ENCODE measurements around the gene CARD6. TPM values are rescaled to one million over a fixed set of nuclear protein-coding genes. Genes with fewer than 3 reads are reported as not detected.
"Not testable (repeated sequence)": the region's sequence is repeated elsewhere in the genome, so short reads cannot be mapped to it uniquely, and the experiment has no call there.

The CARD6 gene
- total RNA-seq (17.9 TPM), polyA plus RNA-seq (ENCODE audit: insufficient read depth, low read depth, low replicate concordance) (3.0 TPM)
- long read RNA-seq, donor 1: 0 reads
- long read RNA-seq, donor 2: 0 reads
- long read RNA-seq, donor 3: 0 reads
- long read RNA-seq, donor 4: 0 reads
- long read RNA-seq, donor 5: 0 reads
- long read RNA-seq, donor 6: 0 reads
- long read RNA-seq, donor 7, full-length matches to known transcripts: 4 of 6 reads
- long read RNA-seq, donor 7, partial matches to known transcripts: 0 of 6 reads
- long read RNA-seq, donor 7, other reads (novel, unspliced or antisense): 2 of 6 reads
- long read RNA-seq, donor 8: 0 reads
- long read RNA-seq, donor 9: 0 reads
- long read RNA-seq, donor 10, full-length matches to known transcripts: 1 of 1 reads
- long read RNA-seq, donor 10, partial matches to known transcripts: 0 of 1 reads
- long read RNA-seq, donor 10, other reads (novel, unspliced or antisense): 0 of 1 reads

DNA sequence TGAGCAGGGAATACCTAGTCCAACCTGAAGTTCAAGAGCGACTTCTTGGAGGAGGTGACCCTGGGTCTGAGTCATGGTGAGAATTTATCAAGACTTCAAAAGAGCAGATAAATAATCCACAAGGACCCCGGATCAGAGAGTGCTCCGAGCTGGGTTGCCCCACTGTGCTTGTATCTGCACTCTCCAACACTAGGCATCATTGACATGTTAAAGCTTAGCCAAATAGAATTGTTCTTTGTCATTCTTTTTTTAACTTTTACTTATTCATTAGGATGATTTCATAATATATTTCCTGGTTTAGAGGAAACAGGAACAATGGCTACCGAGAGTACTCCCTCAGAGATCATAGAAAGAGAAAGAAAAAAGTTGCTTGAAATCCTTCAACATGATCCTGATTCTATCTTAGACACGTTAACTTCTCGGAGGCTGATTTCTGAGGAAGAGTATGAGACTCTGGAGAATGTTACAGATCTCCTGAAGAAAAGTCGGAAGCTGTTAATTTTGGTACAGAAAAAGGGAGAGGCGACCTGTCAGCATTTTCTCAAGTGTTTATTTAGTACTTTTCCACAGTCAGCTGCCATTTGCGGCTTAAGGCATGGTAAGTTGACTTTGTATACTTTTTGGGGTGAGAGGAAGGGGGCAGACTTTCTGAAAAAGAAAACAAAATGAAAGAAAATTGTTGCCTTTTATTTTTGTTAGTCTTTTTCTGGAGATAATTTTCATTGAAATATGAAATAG, at the start of gene CARD6:
Gene CARD6, plus strand, starts transcription at position 300 of the 738 bp plus-strand sequence. Its CDS starts 16 bp downstream, at position 316.
- peak within 1 kb of the TSS; percentile 48 to 69 (median 62) for H3K4me3 ChIP-seq (ENCODE audit: low read length in 3 of 3)
- FAIRE-seq: no peak
- TF ChIP-seq CTCF (IDR thresholded peaks at IDR 0.05; ENCODE audit: borderline replicate concordance, extremely low read depth, insufficient read depth): no peak
- no peaks in the 10 kb centered on the region for H3K27me3 ChIP-seq (ENCODE audit: control insufficient read depth, insufficient read depth, low read length)
- no peaks in the 10 kb centered on the region for H3K36me3 ChIP-seq (ENCODE audit: control insufficient read depth in 2 of 3, insufficient read depth in 3 of 3, low read length in 3 of 3)
- peak in 1 of 5 donors; percentile 30 for DNase-seq
- no peaks in the 10 kb centered on the region for H3K9me3 ChIP-seq (ENCODE audit: control insufficient read depth in 2 of 3, insufficient read depth in 1 of 3, low read length in 3 of 3)
- H3K27ac ChIP-seq (ENCODE audit: low read depth in 2 of 2, low read length in 2 of 2): peak within 1 kb of the TSS; percentile 35 to 77
- H3K4me1 ChIP-seq (ENCODE audit: control insufficient read depth in 2 of 3, insufficient read depth in 2 of 3, low read depth in 1 of 3, low read length in 3 of 3): no peaks in the 10 kb centered on the region
- H3K9ac ChIP-seq (ENCODE audit: low read length in 3 of 3): peak within 1 kb of the TSS; percentile 9 to 25 (median 14)
- intact Hi-C loops (cut with DNase I): no loop called here

DNA sequence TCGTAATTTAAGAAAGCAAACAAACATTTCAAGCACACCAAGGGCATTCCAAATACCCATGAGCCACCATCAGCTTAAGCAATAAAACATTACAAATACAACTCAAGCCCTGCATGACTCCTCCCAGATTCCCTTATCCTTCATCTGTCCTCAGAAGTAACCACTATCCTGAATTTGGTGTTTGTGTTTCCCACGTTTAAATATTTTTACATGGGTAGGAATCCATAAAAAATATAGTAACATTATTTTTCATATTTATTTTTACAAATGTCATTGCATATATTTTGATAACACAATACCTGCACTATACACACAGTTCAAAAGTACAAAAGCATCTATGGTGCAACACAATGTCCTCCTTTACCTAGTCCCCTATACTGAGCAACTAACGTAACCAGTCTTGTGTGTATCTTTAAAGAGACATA, 49.4 kb upstream of the CARD6 start:
- no peak for TF ChIP-seq CTCF (IDR thresholded peaks at IDR 0.05; ENCODE audit: borderline replicate concordance, extremely low read depth, insufficient read depth)
- H3K27ac ChIP-seq (ENCODE audit: low read depth in 2 of 2, low read length in 2 of 2): no peak overlapping the region
- H3K27me3 ChIP-seq (ENCODE audit: control insufficient read depth, insufficient read depth, low read length): no peaks in the 10 kb centered on the region
- intact Hi-C loops (cut with DNase I): no loop called here
- DNase-seq: no peak
- H3K36me3 ChIP-seq (ENCODE audit: control insufficient read depth in 2 of 3, insufficient read depth in 3 of 3, low read length in 3 of 3): peaks cover 0 to 2% (median 0%) of the 10 kb centered on the region in 3 donors
- H3K4me1 ChIP-seq (ENCODE audit: control insufficient read depth in 2 of 3, insufficient read depth in 2 of 3, low read depth in 1 of 3, low read length in 3 of 3): peaks cover 0 to 8% (median 0%) of the 10 kb centered on the region in 3 donors
- FAIRE-seq: no peak
- no peaks in the 10 kb centered on the region for H3K9me3 ChIP-seq (ENCODE audit: control insufficient read depth in 2 of 3, insufficient read depth in 1 of 3, low read length in 3 of 3)
- no peak overlapping the region for H3K4me3 ChIP-seq (ENCODE audit: low read length in 3 of 3)
- H3K9ac ChIP-seq (ENCODE audit: low read length in 3 of 3): no peak overlapping the region

GRCh38 chr5:40792691-40793090, 48.5 kb upstream of the CARD6 start:
- H3K4me1 ChIP-seq (ENCODE audit: control insufficient read depth in 2 of 3, insufficient read depth in 2 of 3, low read depth in 1 of 3, low read length in 3 of 3): peaks cover 0 to 11% (median 0%) of the 10 kb centered on the region in 3 donors
- FAIRE-seq; H3K9ac ChIP-seq (ENCODE audit: low read length in 3 of 3); intact Hi-C loops (cut with DNase I); H3K4me3 ChIP-seq (ENCODE audit: low read length in 3 of 3); DNase-seq; H3K27ac ChIP-seq (ENCODE audit: low read depth in 2 of 2, low read length in 2 of 2); H3K9me3 ChIP-seq (ENCODE audit: control insufficient read depth in 2 of 3, insufficient read depth in 1 of 3, low read length in 3 of 3); H3K27me3 ChIP-seq (ENCODE audit: control insufficient read depth, insufficient read depth, low read length); H3K36me3 ChIP-seq (ENCODE audit: control insufficient read depth in 2 of 3, insufficient read depth in 3 of 3, low read length in 3 of 3): not testable (repeated sequence)

DNA sequence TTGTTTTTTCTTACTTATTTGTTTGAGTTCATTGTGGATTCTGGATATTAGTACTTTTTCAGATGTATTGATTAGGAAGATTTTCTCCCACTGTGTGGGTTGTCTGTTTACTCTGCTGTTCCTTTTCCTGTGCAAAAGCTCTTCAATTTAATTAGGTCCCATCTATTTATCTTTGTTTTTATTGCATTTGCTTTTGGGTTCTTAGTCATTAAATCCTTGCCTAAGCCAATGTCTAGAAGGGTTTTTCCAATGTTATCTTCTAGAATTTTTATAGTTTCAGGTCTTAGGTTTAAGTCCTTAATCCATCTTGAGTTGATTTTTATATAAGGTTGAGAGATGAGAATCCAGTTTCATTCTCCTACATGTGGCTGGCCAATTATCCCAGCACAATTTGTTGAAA, 46.8 kb upstream of the CARD6 start:
- H3K9ac ChIP-seq (ENCODE audit: low read length in 3 of 3); H3K9me3 ChIP-seq (ENCODE audit: control insufficient read depth in 2 of 3, insufficient read depth in 1 of 3, low read length in 3 of 3); DNase-seq; H3K27ac ChIP-seq (ENCODE audit: low read depth in 2 of 2, low read length in 2 of 2); H3K4me3 ChIP-seq (ENCODE audit: low read length in 3 of 3); H3K36me3 ChIP-seq (ENCODE audit: control insufficient read depth in 2 of 3, insufficient read depth in 3 of 3, low read length in 3 of 3); intact Hi-C loops (cut with DNase I); H3K27me3 ChIP-seq (ENCODE audit: control insufficient read depth, insufficient read depth, low read length); FAIRE-seq: not testable (repeated sequence)
- peaks cover 0 to 11% (median 0%) of the 10 kb centered on the region in 3 donors for H3K4me1 ChIP-seq (ENCODE audit: control insufficient read depth in 2 of 3, insufficient read depth in 2 of 3, low read depth in 1 of 3, low read length in 3 of 3)

- DNase-seq; H3K4me3 ChIP-seq (ENCODE audit: low read length in 3 of 3); H3K9ac ChIP-seq (ENCODE audit: low read length in 3 of 3); H3K36me3 ChIP-seq (ENCODE audit: control insufficient read depth in 2 of 3, insufficient read depth in 3 of 3, low read length in 3 of 3); H3K27ac ChIP-seq (ENCODE audit: low read depth in 2 of 2, low read length in 2 of 2); H3K9me3 ChIP-seq (ENCODE audit: control insufficient read depth in 2 of 3, insufficient read depth in 1 of 3, low read length in 3 of 3); FAIRE-seq; H3K27me3 ChIP-seq (ENCODE audit: control insufficient read depth, insufficient read depth, low read length); intact Hi-C loops (cut with DNase I): not testable (repeated sequence)
- H3K4me1 ChIP-seq (ENCODE audit: control insufficient read depth in 2 of 3, insufficient read depth in 2 of 3, low read depth in 1 of 3, low read length in 3 of 3): peaks cover 0 to 11% (median 0%) of the 10 kb centered on the region in 3 donors
Measured at GRCh38 chr5:40794877-40795276, 46.3 kb upstream of the CARD6 start.
